Testis (tissue), 3 donors: ENCODE data around the gene HS6ST3. TPM values are rescaled to one million over a fixed set of nuclear protein-coding genes. Genes with fewer than 3 reads are reported as not detected.

Source experiments
- DNase-seq: peaks from one replicate; pipeline ENCODE4 v3.0.0-alpha.2; 2019
- H3K27ac ChIP-seq, 2 donors: fragments of 200-600 bp; sonication (generic); one replicate each; pipeline ENCODE4 v1.5.1; 2019
- H3K27me3 ChIP-seq: fragments of 200-600 bp; sonication (generic); one replicate; pipeline ENCODE4 v1.5.1; 2019
- H3K36me3 ChIP-seq: fragments of 200-600 bp; sonication (generic); one replicate; pipeline ENCODE4 v1.5.1; 2017; ENCODE audit warnings: low read depth; ENCODE audit errors: missing control alignments
- H3K4me1 ChIP-seq: fragments of 200-600 bp; sonication (generic); one replicate; pipeline ENCODE4 v1.5.1; 2019
- H3K4me3 ChIP-seq, 2 donors: fragments of 200-600 bp; sonication (generic); one replicate each; pipeline ENCODE4 v1.5.1; 2017 to 2019
- H3K9me3 ChIP-seq: fragments of 200-600 bp; sonication (generic); one replicate; pipeline ENCODE4 v1.5.1; 2017
- CTCF ChIP-seq, 3 experiments: fragments of 450-650 bp in 2 of 3; fragments of 200-600 bp in 1 of 3; sonication (generic) in 1 of 3; IDR thresholded peaks; one replicate each; pipeline ENCODE4 v1.5.1; 2016 to 2019; ENCODE audit warnings: antibody characterized with exemption in 3 of 3, mild to moderate bottlenecking in 2 of 3, moderate library complexity in 1 of 3
- POLR2A ChIP-seq: fragments of 450-650 bp; IDR thresholded peaks from one replicate; pipeline ENCODE4 v1.6.1; 2017; ENCODE audit warnings: antibody characterized with exemption, mild to moderate bottlenecking, moderate library complexity
- WGBS, 2 donors: methylation state at CpG; one replicate each; pipeline ENCODE4 v1.1.5; 2018; 5-methylcytosine and 5-hydroxymethylcytosine counted together
- intact Hi-C: fragments of 100-400 bp; cut with DNase I; formaldehyde crosslinking; loops from one replicate; pipeline ENCODE4 v1.15.1; 2023; ENCODE audit warnings: low total_unique reads
- polyA plus RNA-seq: library from polyadenylated mRNA; stranded (reverse); fragments of 350-450 nt; fragmentation: Illumina TruSeq; extraction: RNeasy Lipid Tissue Mini Kit (QIAGEN cat#74804); gene quantifications from one replicate; pipeline ENCODE4 v1.2.3, GENCODE V29; 2014; ENCODE audit warnings: low read depth, low replicate concordance; ENCODE audit not compliant: insufficient read depth
- total RNA-seq, 2 donors: library from RNA; depleted of rRNA; stranded (reverse); fragments of >200 nt; gene quantifications; one replicate each; pipeline ENCODE4 v1.2.3, GENCODE V29; 2016

HS6ST3 gene
- total and polyA plus RNA-seq, 3 donors from 2014 or later = 0.87 to 1.3 (median 1.3) TPM

GRCh38 chr13:96749825-96750224, 659.9 kb downstream of the HS6ST3 start:
- no peak overlapping the region for H3K27ac ChIP-seq
- no peaks in the 10 kb centered on the region for H3K4me1 ChIP-seq
- TF ChIP-seq CTCF (IDR thresholded peaks at IDR 0.05) (no peak), POLR2A (no peak)
- no peak overlapping the region for H3K4me3 ChIP-seq
- intact Hi-C loops = no loop called here
- H3K36me3 ChIP-seq = no peaks in the 10 kb centered on the region
- no peak for DNase-seq
- H3K9me3 ChIP-seq = no peaks in the 10 kb centered on the region
- no peaks in the 10 kb centered on the region for H3K27me3 ChIP-seq

DNA sequence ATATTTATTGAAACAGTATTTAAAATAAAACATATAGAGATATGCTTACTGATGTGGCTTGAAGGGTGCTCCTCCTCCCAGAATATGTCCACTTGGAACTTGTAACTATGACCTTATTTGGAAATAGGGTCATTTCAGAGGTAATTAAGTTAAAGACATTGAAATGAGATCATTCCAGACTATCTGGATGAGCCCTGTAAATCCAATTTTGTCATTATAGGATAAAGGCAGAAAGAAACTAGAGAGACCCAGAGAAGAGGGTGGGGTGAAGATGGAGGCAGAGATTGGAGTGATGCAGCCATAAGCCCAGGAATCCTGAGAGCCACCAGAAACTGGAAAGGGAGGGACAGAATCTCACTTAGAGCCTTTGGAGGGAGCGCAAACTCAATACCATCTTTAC, 661.2 kb downstream of the HS6ST3 start:
- TF ChIP-seq POLR2A (no peak), CTCF (IDR thresholded peaks at IDR 0.05) (no peak)
- no peaks in the 10 kb centered on the region for H3K36me3 ChIP-seq
- no peaks in the 10 kb centered on the region for H3K4me1 ChIP-seq
- no peak for DNase-seq
- no peaks in the 10 kb centered on the region for H3K9me3 ChIP-seq
- H3K27me3 ChIP-seq = no peaks in the 10 kb centered on the region
- no peak overlapping the region for H3K4me3 ChIP-seq
- no peak overlapping the region for H3K27ac ChIP-seq
- 97 to 100% methylated on average over 1 of the region's 1 CpG for WGBS, 2 donors
- intact Hi-C loops = no loop called here

GRCh38 chr13:96762876-96763275, 673.0 kb downstream of the HS6ST3 start:
- DNase-seq = no peak
- no peaks in the 10 kb centered on the region for H3K36me3 ChIP-seq
- H3K4me3 ChIP-seq = no peak overlapping the region
- no peaks in the 10 kb centered on the region for H3K9me3 ChIP-seq
- intact Hi-C loops = no loop called here
- no peak overlapping the region for H3K27ac ChIP-seq
- H3K27me3 ChIP-seq = no peaks in the 10 kb centered on the region
- TF ChIP-seq POLR2A (no peak), CTCF (IDR thresholded peaks at IDR 0.05) (no peak)
- no peaks in the 10 kb centered on the region for H3K4me1 ChIP-seq

GRCh38 chr13:96766306-96766705, 676.4 kb downstream of the HS6ST3 start:
- Histone ChIP-seq H3K27ac (no peak overlapping the region), H3K9me3 (no peaks in the 10 kb centered on the region), H3K4me1 (no peaks in the 10 kb centered on the region), H3K27me3 (no peaks in the 10 kb centered on the region), H3K4me3 (no peak overlapping the region), H3K36me3 (no peaks in the 10 kb centered on the region)
- intact Hi-C loops = no loop called here
- no peak for TF ChIP-seq POLR2A
- no peak for TF ChIP-seq CTCF (IDR thresholded peaks at IDR 0.05)
- DNase-seq = no peak
- WGBS, 2 donors = 68 to 70% methylated on average over 3 of the region's 3 CpGs

GRCh38 chr13:96768524-96768923, 678.6 kb downstream of the HS6ST3 start:
- Histone ChIP-seq H3K27ac (no peak overlapping the region), H3K36me3 (no peaks in the 10 kb centered on the region), H3K4me1 (no peaks in the 10 kb centered on the region), H3K9me3 (no peaks in the 10 kb centered on the region), H3K27me3 (no peaks in the 10 kb centered on the region), H3K4me3 (no peak overlapping the region)
- intact Hi-C loops = no loop called here
- 88 to 94% methylated on average over 6 of the region's 6 CpGs for WGBS, 2 donors
- no peak for DNase-seq
- TF ChIP-seq CTCF (IDR thresholded peaks at IDR 0.05) (no peak), POLR2A (no peak)
